Measurements from ENCODE around the gene DIO1.

DNA sequence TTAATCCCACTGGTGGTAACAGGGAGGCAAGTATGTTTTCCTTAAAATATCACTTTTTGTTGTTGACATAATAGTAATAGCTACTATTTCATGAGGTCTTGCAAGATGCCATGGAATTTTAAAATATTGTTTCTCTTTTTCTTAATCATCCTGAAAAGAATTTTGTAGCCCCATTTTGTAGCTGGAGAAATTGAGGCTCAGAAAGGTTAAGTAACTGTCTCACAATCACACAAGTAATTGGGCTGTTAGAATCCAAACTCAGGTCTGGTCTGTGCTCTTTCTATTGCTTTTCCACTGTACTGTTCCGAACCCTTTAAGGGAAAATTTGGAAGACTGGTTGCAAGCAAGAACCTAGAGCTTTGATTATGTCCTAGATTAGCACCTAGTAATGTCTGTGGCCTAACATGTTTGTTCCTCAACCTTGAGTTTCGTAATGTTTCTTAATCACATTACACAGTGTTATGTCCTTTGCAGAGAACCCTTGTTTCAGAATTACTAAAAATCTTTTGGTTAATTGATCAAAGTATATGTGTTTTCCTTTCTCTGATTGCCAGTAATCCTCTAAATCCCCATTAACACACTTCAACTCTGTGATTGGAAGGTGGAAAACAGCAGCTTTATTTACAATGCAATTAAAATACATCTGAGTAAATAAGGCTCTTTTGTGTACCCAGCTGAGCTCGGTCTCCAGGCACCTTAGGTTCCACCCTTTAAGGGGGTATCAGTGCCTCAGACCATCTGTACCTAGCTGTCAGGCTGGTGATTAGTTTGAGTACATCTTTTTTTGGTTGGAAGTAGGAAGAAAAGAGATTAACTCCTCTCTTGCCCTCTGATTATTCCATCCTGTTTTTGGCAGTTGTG lies 62.6 kb downstream of the DIO1 start:
- TF ChIP-seq, protein P1, sequence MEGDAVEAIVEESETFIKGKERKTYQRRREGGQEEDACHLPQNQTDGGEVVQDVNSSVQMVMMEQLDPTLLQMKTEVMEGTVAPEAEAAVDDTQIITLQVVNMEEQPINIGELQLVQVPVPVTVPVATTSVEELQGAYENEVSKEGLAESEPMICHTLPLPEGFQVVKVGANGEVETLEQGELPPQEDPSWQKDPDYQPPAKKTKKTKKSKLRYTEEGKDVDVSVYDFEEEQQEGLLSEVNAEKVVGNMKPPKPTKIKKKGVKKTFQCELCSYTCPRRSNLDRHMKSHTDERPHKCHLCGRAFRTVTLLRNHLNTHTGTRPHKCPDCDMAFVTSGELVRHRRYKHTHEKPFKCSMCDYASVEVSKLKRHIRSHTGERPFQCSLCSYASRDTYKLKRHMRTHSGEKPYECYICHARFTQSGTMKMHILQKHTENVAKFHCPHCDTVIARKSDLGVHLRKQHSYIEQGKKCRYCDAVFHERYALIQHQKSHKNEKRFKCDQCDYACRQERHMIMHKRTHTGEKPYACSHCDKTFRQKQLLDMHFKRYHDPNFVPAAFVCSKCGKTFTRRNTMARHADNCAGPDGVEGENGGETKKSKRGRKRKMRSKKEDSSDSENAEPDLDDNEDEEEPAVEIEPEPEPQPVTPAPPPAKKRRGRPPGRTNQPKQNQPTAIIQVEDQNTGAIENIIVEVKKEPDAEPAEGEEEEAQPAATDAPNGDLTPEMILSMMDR (IDR thresholded peaks at IDR 0.05), result no peak
- TF ChIP-seq POLR2A (IDR thresholded peaks at IDR 0.05), result no peak
- no peak for TF ChIP-seq POLR2AphosphoS5 (IDR thresholded peaks at IDR 0.05)
